ENCODE measurements around the gene ZNF181. TPM values are rescaled to one million over a fixed set of nuclear protein-coding genes. Genes with fewer than 3 reads are reported as not detected.

The ZNF181 gene
- total RNA-seq, 1 experiment from 2014 or later, result 8.1 TPM

DNA sequence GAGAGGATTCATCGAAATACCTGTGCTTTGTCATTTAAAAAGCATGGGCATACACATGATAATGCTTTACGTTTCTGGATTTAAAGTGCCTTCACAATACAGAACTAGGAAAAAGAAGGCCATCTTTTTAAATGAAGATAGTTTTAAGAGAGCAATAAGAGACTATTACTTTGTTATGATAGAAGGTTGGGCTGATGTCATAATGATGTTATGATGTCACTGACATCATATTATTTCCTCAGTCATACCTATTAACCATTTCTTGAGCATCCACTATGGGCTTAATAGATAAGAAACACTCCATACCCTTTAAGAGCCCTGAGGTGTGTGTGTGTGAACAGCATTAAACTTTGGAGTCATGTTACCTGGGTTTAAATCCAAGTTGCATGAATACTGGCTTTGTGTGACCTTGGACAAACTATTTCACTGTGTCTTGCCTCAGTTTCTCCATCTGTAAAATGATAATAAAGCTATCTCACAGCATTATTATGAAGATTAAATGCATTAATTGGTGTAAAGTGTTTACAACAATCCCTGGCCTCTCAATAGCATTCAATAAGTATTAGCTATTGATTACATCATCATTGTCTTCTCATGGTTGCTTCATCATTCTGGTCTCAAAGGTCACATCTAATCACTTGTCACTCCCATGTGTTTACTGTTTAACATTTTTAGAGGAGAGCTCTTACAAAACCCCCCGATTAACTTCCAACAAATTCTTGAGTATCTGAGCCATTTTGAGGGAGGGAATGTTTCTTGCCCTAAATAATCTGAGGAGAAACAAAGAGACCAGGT, 11.1 kb downstream of the ZNF181 start:
- Mint-ChIP-seq H3K9me3 (ENCODE audit: unreplicated experiment) (peaks cover 52% of the 10 kb centered on the region), H3K36me3 (ENCODE audit: insufficient read depth, unreplicated experiment) (peaks cover 19% of the 10 kb centered on the region), H3K27ac (ENCODE audit: low read depth, unreplicated experiment) (no peak overlapping the region), H3K4me1 (ENCODE audit: insufficient read depth, unreplicated experiment) (no peaks in the 10 kb centered on the region), H3K4me3 (ENCODE audit: unreplicated experiment) (no peak overlapping the region), H3K27me3 (ENCODE audit: insufficient read depth, unreplicated experiment) (no peaks in the 10 kb centered on the region)
- no peak for DNase-seq (ENCODE audit: unreplicated experiment)
- ChIA-PET CTCF (interaction anchor here (0.7 kb wide), 1 partner anchor 10 kb away, joined by 3 read pairs; no protein-coding TSS in a partner anchor), POLR2A (interaction anchor here (1.2 to 1.5 kb wide), 2 partner anchors 10 to 15 kb away, joined by 3 read pairs; no protein-coding TSS in a partner anchor)
- TF ChIP-seq, protein P1, sequence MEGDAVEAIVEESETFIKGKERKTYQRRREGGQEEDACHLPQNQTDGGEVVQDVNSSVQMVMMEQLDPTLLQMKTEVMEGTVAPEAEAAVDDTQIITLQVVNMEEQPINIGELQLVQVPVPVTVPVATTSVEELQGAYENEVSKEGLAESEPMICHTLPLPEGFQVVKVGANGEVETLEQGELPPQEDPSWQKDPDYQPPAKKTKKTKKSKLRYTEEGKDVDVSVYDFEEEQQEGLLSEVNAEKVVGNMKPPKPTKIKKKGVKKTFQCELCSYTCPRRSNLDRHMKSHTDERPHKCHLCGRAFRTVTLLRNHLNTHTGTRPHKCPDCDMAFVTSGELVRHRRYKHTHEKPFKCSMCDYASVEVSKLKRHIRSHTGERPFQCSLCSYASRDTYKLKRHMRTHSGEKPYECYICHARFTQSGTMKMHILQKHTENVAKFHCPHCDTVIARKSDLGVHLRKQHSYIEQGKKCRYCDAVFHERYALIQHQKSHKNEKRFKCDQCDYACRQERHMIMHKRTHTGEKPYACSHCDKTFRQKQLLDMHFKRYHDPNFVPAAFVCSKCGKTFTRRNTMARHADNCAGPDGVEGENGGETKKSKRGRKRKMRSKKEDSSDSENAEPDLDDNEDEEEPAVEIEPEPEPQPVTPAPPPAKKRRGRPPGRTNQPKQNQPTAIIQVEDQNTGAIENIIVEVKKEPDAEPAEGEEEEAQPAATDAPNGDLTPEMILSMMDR (IDR thresholded peaks at IDR 0.05; ENCODE audit: unreplicated experiment), result no peak
- intact Hi-C loops (cut with micrococcal nuclease), result no loop called here
- no TSS peak for BruUV-seq (replicated peaks)

DNA sequence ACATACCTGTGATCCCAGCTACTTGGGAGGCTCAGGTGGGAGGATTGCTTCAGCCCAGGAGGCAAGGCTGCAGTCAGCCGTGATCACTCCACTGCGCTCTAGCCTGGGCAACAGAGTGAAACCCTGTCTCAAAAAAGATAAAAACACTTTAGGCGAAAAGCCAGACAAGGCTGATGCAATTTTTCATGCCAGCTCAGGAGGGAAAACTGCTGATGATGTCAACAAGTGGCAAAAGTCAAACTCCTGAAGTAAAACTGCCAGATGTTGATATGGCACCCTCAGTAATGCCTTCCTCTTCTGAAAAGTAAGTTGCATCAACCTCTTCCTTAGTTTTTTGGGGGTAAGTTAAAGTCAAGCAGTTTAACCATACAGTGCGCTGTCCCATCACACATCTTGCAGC, 23.4 kb downstream of the ZNF181 start:
- Mint-ChIP-seq H3K36me3 (ENCODE audit: insufficient read depth, unreplicated experiment) (no peaks in the 10 kb centered on the region), H3K9me3 (ENCODE audit: unreplicated experiment) (peaks cover 44% of the 10 kb centered on the region), H3K4me3 (ENCODE audit: unreplicated experiment) (no peak overlapping the region), H3K27me3 (ENCODE audit: insufficient read depth, unreplicated experiment) (no peaks in the 10 kb centered on the region), H3K27ac (ENCODE audit: low read depth, unreplicated experiment) (no peak overlapping the region), H3K4me1 (ENCODE audit: insufficient read depth, unreplicated experiment) (no peaks in the 10 kb centered on the region)
- intact Hi-C loops (cut with micrococcal nuclease), result no loop called here
- CTCF ChIA-PET, result interaction anchor here (0.6 kb wide), 1 partner anchor 595 kb away, joined by 4 read pairs; no protein-coding TSS in a partner anchor
- TF ChIP-seq, protein P1 (IDR thresholded peaks at IDR 0.05; ENCODE audit: unreplicated experiment), result no peak
- no TSS peak for BruUV-seq (replicated peaks)
- no peak for DNase-seq (ENCODE audit: unreplicated experiment)
- POLR2A ChIA-PET, result interaction anchor here (0.7 kb wide), 1 partner anchor 891 kb away, joined by 3 read pairs; the partner anchor contains the start of gene COX6B1

DNA sequence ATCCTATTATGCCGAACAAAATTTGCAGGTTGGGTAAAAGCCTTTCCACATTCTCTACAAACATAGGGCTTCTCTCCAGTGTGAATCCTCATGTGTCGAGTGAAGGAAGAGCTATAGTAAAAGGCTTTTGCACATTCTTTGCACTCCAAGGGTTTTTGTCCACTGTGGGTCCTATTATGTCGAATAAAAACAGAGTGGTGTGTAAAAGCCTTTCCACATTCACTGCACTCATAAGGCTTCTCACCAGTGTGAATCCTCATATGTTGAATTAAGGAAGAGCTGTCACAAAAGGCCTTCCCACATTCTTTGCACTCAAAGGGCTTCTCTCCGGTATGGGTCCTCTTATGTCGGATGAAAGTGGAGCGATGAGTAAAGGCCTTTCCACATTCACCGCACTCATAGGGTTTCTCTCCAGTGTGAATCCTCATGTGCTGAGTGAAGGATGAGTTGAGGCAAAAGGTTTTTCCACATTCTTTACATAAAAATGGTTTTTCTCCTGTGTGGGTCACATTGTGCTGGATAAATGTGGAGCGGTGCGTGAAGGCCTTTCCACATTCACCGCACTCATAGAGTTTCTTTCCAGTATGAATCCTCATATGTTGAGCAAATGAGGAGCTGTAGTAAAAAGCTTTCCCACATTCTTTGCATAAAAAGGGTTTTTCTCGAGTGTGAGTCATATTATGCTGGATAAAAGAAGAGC, 25.3 kb downstream of the ZNF181 start:
- Mint-ChIP-seq H3K27ac (ENCODE audit: low read depth, unreplicated experiment) (no peak overlapping the region), H3K9me3 (ENCODE audit: unreplicated experiment) (peaks cover 35% of the 10 kb centered on the region), H3K36me3 (ENCODE audit: insufficient read depth, unreplicated experiment) (no peaks in the 10 kb centered on the region), H3K4me1 (ENCODE audit: insufficient read depth, unreplicated experiment) (no peaks in the 10 kb centered on the region), H3K27me3 (ENCODE audit: insufficient read depth, unreplicated experiment) (no peaks in the 10 kb centered on the region), H3K4me3 (ENCODE audit: unreplicated experiment) (no peak overlapping the region)
- TF ChIP-seq, protein P1 (IDR thresholded peaks at IDR 0.05; ENCODE audit: unreplicated experiment), result no peak
- POLR2A ChIA-PET, result interaction anchor here (1.6 kb wide), 1 partner anchor 14 kb away, joined by 3 read pairs; no protein-coding TSS in a partner anchor
- BruUV-seq (replicated peaks), result no TSS peak
- intact Hi-C loops (cut with micrococcal nuclease), result no loop called here
- CTCF ChIA-PET, result no interaction called here
- DNase-seq (ENCODE audit: unreplicated experiment), result no peak

DNA sequence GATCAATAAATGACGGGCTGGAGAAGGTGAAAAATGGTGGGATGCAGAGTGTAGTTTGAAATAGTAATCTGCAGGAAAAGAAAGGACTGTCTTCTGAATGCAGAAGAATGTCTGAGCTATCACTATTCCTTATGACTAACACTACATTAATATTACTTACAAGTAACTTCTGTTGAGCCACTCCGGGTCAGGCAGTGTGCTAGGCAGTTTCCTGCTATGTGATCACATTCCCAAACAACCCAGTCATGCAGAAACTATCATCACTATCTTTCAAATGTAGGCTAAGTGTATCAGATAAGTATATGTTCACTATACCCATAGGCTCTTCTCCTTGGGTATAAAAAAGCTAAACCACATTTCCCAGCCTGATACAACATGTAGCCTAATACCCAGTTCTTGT, 32.3 kb downstream of the ZNF181 start:
- H3K4me3 Mint-ChIP-seq (ENCODE audit: unreplicated experiment), result no peak overlapping the region
- H3K27me3 Mint-ChIP-seq (ENCODE audit: insufficient read depth, unreplicated experiment), result no peaks in the 10 kb centered on the region
- peaks cover 24% of the 10 kb centered on the region for H3K36me3 Mint-ChIP-seq (ENCODE audit: insufficient read depth, unreplicated experiment)
- CTCF ChIA-PET, result interaction anchor here (1.1 kb wide), 1 partner anchor 265 kb away, joined by 3 read pairs; no protein-coding TSS in a partner anchor
- peaks cover 24% of the 10 kb centered on the region for H3K9me3 Mint-ChIP-seq (ENCODE audit: unreplicated experiment)
- H3K4me1 Mint-ChIP-seq (ENCODE audit: insufficient read depth, unreplicated experiment), result peaks cover 2% of the 10 kb centered on the region
- POLR2A ChIA-PET, result no interaction called here
- BruUV-seq (replicated peaks), result no TSS peak
- TF ChIP-seq, protein P1 (IDR thresholded peaks at IDR 0.05; ENCODE audit: unreplicated experiment), result no peak
- no peak for DNase-seq (ENCODE audit: unreplicated experiment)
- H3K27ac Mint-ChIP-seq (ENCODE audit: low read depth, unreplicated experiment), result no peak overlapping the region
- intact Hi-C loops (cut with micrococcal nuclease), result no loop called here

Data from MCF 10A (cell line).